HG03280 (cell line): ENCODE measurements around the gene ADGRA1.
"Not testable (repeated sequence)": the region's sequence is repeated elsewhere in the genome, so short reads cannot be mapped to it uniquely, and the experiment has no call there.

Experiments
- ATAC-seq: cut with Tn5 transposase; IDR thresholded peaks from one replicate; pipeline ENCODE4 v1.9.1; 2021; ENCODE audit warnings: mild to moderate bottlenecking, moderate library complexity; ENCODE audit not compliant: unreplicated experiment

ADGRA1 gene, protein sequence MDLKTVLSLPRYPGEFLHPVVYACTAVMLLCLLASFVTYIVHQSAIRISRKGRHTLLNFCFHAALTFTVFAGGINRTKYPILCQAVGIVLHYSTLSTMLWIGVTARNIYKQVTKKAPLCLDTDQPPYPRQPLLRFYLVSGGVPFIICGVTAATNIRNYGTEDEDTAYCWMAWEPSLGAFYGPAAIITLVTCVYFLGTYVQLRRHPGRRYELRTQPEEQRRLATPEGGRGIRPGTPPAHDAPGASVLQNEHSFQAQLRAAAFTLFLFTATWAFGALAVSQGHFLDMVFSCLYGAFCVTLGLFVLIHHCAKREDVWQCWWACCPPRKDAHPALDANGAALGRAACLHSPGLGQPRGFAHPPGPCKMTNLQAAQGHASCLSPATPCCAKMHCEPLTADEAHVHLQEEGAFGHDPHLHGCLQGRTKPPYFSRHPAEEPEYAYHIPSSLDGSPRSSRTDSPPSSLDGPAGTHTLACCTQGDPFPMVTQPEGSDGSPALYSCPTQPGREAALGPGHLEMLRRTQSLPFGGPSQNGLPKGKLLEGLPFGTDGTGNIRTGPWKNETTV

DNA sequence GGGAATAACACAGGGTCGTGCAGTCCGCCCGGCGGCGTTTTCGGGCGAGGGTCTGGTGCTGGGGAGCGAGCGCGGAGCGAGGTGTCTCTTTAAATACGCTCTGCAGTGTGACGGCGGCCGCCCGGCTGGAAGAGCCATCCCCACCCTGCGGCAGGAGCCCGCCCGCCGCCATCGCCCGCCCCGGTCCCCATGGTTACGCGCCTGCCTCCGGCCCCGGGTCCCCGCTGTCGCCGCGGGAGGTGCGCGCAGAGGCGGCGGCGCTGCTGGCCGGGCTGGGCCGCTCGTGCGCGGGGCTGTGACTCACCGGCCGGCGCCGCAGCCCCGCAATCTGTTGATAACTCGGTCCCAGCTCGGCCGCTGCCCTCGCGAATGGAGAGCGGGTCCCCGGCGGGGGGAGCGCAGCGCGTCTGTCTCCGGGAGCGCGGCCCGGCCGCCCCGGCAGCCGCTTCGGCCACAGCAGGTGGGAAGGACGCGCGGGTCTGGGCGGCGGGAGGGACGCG, at the start of gene ADGRA1:
Gene ADGRA1, plus strand, starts transcription at position 246 of the 500 bp plus-strand sequence. CDS start 986 bp downstream, outside the sequence.
- no peak for ATAC-seq

DNA sequence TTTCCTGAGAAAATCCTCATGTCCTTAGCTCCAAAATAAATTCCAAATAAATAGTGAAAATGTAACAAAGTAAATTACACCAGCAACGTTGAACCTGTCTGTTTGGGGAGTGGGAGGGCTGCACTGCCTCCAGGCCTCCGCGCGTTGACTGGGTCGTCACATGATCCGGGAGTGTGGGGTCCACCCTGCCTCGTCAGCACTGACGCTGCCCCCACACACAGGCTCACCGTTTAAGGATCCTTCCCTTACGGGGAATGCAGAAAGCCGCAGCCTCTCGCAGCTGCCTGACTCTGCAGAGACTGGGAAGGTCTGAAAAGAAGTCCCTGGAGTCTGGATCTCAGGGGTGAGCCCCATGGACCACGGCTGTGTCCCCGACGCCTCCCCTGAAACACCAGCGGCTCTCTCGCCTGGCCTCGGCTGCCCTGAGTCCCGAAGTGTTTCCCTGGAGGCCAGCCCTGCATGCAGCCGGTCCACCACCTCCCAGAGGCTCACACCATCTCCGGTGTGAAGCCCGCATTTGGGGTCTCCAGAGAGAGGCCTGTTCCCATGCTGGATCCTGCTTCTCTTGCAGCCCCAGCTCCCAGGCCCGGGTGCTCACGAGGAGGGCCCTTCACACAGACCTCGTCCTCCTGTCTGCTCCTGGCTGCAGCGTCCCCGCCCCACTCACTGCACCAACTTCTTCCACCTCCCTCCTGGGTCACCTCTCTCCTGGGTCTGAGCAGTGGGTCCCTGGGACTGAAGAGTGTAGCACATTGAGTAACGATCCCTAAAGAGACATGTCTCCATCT, 49.5 kb upstream of the ADGRA1 start:
- ATAC-seq, result no peak

DNA sequence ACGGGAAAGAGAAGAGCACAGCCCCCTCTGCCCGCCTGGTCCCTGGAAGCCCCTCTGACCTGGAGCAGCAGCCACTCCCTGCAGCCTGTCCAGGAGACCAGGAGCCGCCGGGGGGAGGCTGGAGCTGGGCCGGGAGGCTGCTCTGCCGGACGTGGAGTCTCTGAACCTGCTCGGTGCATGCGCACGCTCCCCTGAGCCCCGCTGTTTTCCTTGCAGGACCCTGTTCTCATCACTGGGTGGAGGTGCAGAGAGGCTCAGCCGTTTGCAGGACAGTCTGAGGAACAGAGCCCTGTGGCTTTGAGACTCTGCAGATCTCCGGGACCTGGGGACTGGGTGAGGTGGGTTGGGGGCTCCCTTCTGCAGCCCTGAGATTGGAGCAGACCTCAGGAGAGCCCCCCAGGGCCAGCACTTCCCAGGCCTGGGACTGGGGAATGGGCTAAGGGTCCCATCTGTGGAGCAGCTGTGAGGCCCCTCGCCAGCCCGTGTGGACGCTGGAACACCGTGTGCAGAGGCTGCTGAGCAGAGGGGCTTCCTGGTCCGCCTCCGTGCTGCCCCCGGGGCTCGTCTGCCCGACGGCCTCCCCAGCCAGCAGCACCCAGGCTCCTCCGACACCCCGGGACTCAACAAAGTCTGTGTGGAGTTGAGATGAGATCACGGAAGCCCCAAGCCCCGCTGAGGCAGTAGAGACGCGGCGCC, 48.5 kb upstream of the ADGRA1 start:
- ATAC-seq, result no peak

DNA sequence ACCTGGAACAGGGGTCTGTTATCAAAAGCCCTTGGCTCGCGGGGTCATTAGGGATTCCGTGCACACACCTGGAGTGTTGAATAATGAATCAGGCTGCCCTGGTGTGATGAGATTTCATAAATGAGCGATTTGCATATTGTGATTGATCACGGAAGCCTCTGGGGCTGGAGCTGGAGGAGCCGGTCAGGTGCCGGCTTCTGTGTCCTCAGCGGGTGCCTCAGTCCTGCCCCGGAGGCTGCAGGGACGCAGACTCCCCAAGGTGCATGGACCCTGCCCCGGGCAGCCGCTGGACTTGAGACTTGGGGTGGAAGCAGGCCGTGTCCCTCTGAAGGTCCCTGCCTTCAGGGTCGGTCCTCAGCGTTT, 47.9 kb upstream of the ADGRA1 start:
- no peak for ATAC-seq

DNA sequence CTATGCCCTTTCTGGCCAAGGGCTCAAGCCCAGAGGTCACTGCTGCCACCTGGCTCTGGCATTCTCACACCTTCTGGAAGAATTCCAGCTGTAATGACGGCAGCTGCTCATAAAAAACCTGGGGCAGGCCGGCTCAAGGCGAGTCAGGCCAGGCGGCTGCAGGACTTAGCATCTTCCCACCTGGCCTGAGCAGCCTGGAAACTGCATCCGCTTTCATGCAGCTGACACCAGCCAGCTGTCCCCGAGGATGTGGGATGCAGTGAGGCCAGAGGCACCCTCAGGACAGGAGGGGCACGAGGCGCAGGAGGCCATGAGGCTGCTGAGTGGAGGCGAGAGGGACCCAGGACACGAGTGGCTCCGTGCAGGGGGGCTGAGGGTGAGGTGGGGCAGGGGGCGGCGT, 47.5 kb upstream of the ADGRA1 start:
- ATAC-seq, result no peak

DNA sequence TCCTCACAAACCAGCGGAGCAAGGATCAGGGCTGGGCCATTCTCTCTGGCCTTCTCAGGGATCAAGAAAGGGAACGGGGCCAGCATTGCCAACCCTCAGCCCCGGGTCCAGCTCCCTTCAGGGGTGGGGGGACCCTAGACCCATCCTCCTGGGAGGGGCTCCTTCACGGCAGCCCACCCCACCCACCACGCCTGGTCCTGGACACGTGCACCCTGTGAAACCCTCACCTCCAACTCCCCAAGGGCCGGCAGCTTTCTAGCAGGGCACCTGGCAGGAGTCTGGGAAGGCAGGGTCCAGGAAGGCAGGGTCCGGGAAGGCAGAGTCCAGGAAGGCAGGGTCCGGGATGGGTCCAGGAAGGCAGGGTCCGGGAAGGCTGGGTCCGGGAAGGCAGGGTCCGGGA, 46.6 kb upstream of the ADGRA1 start:
- no peak for ATAC-seq

DNA sequence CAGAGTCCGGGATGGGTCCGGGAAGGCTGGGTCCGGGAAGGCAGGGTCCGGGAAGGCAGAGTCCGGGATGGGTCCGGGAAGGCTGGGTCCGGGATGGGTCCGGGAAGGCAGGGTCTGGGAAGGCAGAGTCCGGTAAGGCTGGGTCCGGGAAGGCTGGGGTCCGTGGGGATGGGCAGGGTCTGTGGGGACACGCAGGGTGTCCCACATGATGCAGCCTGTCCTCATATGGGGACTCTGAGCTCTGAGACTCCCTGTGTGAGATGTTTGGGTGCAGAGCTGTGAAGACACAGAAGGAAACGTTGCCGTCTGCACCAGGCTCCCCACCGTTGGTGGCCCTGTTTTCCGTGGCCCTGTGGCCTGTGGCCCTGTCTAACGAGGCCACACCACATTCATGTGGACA, 45.7 kb upstream of the ADGRA1 start:
- no peak for ATAC-seq

DNA sequence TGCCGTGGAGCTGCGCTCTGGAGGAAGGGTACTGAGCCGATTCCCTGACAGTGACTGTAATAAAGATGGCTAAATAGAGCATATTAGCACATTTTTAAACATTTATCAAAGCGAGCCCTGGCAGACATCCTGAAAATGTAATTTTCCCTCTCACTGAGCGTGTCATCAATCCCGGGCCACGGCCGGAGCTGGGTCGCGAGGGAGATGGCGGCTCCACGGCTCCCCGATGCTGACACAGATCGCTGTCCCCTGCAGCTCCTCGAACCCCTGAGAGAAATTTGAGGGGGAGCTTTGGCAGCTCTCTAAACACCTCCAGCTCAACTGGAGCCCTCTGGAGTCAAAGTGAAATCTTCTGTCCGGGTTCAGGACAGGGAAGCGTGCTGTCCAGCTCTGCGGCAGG, 44.9 kb upstream of the ADGRA1 start:
- ATAC-seq, result no peak

DNA sequence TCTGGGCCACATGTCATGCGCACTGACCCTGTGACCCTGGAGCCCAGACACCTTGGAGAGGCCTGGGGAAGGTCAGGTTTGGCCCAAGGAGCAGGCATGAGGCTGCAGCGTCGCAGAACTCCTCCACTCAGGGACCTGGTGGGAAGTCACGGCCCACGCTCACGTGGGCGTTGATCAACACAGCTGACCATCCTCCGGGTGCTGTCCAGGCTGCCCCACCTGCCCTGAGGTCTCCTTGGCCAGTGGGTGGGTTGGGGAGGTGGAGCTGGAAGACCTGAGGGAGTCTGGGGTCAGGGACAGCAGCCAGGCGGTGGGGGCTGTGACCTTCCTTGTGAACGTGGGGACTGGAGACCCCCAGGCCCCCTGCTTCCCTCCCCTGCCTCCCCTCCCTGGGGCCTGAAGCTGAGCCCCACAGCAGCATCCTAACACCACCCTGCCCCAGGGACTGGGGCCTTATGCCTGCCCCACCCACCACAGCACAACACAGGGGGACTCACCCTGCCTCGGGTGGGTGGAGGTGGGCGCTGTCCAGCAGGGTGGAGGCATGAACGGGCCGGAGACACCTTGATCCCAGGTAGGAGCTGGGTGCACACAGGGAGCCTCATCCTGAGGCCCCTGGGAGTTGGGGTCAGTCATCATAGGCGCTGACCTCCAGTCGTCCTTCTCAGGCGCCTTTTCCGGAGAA, 44.0 kb upstream of the ADGRA1 start:
- no peak for ATAC-seq

DNA sequence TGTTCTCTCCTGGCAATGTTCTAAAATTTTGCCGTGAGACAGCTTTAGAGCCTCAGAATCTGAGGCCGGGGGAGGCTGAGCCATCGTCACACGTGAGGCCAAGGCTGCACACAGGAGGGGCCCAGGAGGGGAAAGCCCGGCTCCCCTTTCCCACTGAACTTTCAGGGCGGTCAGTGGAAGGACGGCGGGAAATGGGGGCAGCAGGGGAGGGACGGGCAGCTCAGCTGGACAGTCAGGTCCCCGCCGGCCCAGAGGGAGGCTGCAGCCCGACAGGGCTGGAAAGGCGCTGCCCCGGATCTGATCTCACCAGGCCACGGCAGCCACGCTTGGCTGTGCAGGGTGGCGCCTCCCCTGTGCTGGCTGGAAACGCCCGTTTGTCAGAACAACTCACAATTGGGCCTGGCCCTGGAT, 43.3 kb upstream of the ADGRA1 start:
- no peak for ATAC-seq

DNA sequence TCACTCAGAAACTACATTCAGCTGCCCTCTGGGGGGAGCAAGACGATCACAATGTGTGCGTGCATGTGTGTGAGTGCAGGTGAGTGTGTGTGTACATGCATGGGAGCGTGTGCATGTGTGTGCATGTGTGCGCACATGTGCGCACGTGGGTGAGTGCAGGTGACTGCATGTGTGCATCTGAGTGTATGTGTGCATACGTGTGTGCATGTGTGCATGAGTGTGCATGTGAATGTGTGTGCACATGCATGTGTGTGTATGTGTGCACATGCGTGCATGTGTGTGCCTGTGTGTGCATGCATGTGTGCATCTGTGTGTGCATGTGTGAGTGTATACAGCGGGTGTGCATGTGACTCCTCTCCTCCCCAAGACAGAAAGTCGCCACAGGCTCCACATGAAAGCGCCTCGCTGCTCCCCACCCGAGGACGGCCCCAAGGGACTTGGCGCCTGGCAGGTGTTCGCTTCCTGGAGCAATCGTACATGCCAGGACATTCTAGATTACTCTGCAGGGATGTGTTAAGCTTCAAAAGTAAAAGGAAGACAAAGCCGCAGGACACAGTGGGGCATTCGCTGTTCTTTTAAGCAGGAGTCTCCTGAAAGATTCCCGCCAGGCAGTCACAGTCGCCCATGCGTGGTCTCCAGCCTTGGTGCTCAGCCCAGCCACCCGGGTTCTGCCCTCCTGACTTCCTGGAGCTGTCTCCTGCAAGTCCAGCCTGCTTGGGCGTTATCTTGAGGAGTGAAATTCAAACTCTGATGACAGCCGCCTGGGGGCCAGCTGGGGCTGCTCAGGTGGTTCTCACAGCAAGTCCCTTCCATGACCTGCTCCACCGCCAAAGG, 42.0 kb upstream of the ADGRA1 start:
- ATAC-seq, result no peak

DNA sequence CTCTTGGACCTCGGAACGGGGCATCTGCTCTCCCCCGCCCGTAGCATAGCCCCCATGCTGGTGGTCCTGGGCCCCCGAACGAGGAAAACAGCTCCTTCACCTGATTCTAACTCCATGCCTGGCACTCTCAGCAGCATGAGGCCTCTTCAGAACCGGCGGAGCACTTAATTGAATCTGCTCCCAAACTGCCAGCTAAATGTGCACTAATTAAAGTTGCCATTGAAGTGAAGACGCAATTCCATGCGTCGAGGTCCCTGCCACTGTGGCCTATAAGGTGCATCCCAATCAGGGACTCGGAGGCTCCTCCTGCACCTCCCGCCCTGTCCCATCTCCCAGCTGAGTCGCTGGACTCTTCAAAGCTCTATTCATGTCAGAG, 41.3 kb upstream of the ADGRA1 start:
- ATAC-seq, result no peak

DNA sequence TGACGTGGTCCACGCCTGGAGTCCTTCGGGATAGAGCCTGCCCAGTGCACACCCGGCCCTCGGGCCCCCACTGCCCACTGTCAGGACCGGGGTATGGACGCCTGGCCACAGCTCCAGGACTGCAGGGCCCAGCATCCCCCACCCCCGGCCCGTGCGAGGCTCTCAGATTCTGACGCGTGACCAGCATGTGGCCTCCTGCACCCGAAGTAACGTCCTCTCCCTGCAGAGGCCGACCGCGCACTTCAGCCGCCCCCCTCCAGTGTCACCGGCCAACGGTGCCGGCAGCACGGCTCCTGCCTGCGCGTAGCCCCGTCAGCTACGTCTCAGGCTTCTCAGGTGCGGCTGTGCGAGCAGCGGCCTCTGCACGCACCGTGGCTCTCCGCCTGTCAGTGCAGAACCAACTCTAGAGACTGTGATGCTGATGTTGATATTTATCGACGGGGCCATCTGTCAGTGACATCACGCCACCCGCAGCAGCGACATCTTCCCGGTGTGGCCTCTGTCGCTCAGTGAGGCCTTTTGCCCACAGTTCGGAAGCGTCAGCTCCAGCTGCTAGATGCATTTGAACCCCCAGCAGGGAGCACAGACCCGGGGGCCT, 40.1 kb upstream of the ADGRA1 start:
- ATAC-seq, result no peak

DNA sequence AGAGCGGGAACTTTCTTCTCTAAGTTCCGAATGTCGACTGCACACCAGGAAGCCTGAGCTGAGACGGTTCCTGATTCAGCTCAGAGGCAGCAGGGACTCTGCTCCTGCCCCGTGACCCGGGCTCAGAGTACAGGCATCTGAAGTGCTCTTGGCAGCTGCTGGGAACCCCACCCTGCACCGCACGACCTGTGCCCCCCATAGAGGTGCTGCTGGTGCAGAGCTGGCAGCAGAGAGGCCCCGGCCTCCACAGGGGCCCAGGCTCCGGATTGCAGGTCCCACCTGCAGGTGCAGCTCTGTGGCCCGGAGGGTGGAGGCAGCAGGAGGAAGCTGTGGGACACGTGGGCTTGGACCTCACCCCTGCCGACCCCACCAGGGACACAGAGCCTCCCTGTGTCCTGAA, 39.5 kb upstream of the ADGRA1 start:
- ATAC-seq, result no peak

DNA sequence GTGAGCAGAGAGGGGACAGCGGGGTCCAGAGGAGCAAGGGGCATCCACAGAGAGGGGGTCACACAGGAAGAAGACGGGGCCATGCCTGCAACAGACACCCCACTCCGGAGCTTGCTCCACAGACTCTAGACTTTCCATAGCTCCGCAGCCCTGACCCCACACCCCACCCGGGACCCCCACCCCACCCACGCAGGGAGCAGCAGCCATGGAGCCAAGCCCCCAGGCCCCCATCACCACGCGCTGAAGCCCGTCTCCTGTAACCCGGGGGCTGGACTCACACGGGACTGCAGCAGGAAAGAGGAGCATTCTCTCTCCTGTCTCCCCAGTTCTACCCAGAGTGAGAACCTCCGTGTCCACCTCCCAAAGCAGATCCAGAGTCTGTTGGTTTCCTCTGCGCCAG, 38.8 kb upstream of the ADGRA1 start:
- no peak for ATAC-seq

DNA sequence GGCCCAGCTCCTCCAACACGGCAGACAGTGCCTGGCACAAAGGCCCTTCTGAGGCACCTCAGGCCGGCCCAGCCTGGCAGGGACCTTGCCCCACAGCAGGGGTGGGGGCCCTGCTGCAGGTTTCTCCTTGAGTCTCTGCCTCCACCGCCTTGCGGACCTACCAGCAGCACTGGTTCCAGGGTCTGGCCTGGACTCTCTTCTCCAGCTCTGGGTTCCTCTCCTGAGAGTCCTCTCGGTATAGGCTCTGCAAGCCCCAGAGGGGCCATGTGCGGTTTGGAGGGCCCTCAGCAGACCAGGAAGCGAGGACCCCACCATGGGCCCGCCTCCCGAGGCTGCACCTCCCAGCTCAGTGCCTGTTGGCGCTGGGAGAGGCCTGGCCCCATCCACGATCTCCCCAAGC, 38.1 kb upstream of the ADGRA1 start:
- no peak for ATAC-seq

DNA sequence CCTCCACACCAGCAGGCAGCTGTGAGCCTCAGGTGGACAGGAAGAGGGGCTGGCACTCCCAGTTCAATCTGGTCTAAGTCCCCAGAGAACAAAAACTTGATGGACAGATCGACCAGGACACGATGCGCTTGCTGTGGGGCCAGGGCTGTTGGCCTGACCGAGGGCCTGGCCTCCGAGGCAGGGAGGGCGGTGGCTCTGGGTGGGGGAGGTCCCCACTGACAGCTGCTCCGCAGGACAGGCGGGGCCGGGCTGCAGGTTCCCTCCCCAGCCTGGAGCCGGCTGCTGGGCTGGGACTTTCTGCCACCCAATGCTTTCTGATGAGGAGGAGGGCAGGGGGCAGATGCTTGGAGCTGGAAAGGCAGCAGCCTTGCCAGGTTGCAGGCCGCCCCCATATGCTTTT, 37.4 kb upstream of the ADGRA1 start:
- ATAC-seq, result no peak

DNA sequence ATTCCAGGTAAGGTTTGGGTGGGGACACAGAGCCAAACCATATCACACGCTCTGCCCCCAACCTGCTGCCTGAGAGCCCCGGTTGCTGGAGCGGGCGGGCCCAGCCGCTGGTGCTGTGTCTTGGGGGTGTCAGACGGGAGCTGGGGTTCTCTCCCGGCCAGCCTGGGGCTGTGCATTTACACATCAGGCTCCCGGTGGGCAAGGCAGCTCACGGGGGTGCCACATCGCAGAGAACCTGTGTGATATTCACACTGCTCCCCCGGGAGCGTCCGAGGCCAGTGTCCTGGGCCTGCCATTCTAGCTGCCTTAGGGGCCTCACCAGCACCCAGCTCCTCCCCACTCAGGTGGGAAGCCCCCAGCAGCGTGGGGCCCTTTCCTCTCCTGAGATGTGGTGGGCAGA, 35.6 kb upstream of the ADGRA1 start:
- no peak for ATAC-seq

DNA sequence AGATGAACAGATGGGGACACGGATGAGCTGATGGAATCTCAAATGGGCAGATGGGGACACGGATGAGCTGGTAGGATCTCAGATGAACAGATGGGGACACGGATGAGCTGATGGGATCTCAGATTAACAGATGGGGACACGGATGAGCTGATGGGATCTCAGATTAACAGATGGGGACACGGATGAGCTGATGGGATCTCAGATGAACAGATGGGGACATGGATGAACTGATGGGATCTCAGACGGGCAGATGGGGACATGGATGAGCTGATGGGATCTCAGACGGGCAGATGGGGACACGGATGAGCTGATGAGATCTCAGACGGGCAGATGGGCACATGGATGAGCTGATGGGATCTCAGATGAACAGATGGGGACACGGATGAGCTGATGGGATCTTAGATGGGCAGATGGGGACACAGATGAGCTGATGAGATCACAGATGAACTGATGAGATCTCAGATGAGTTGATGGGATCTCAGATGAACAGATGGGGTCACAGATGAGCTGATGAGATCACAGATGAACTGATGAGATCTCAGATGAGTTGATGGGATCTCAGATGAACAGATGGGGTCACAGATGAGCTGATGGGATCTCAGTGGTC, 34.1 kb upstream of the ADGRA1 start:
- ATAC-seq, result not testable (repeated sequence)
